Inflammatory macrophage treated with lipopolysaccharide for 1 hour (primary cell): Measurements from ENCODE around the gene HECTD3.

ENCODE experiments used
- DNase-seq, 2 donors: peaks; one replicate each; pipeline ENCODE4 v3.0.0-alpha.2; 2020 to 2022

The HECTD3 gene

DNA sequence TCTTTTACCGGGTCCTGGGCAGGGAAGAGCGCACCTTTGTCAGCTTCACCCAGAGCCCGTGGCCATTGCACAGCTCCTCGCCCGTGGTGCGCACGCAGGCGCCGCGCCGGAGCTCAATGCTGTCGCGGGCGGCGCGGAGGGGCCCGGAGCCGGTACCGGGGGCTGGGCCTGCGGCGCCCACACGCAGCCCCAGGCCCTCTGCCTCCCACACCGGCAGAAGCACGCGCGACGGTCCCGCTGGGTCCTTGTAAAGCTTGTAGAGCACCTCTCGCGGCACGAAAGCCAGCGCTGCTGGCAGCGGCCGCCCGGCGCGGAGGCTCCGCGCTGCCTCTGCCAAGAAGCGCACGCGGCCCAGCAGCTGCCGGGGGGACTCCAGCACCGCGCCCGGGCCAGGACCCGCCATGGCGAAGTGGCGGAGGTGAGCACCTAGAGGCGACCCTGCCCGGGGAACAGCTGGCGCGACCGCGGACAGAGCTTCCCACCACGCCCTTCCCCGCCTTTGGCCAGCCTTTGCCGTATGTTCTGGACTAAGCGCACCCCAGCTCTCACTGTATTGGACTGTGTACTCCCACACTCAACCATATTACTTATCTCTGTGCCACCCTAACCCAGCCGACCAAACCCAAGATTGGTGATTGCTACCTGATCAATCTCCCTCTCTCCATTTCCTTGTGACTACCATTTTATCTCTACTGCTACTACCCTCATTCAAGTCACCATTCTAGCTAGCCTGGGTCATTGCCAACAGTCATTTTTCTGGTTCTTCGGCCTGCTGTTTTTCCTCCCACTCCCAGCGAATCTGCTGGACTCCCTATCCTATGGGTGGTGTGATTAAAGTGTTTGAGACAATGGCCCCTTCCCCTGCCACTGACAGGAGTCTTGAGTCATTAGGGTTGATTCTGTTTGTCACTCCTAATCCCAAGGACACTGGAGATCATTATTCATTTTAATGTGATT is at the start of gene HECTD3:
TSS of gene HECTD3 (minus strand) at position 470 of the 957 bp plus-strand sequence. CDS start at position 403, 67 bp downstream.
- peak; percentile 72 to 77 for DNase-seq

DNA sequence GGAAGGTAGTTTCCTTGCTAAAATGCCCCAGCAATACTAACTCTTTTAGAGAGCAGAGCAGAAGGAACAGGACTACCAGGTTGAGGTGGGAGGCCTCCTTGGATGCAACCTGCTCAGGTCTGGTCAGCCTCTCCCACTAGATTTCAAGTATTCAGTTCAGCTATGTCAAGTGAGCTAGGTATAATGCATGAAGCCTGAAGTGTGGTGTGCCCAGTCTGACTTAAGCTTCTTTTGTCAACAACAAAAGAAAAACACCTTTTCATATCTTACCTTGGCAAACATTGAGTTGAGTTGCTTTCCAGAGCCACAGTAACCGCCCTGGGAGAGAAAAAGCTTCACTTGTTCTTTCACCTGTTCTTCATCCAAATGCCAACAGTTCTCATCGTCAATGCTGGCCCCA is 48.7 kb upstream of the HECTD3 start:
- no peak for DNase-seq

DNA sequence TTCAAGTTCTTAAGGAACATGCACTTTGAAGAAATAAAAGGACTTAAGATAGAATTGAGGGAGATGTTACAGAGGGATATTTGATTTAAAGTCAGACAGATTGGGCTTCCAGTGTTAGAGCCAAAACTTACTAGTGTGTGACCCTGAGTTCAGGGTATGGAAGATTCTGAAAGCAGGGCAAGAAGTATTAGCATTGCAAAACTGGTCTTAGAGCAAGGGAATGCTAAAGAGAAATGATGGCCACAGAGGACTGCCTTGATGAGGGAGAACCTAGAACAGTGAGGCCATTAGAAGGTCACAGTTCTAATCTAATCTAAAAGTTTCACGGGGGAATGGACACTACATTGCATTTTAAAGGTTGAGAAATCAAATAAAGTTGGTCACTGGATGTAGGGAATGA is 46.4 kb upstream of the HECTD3 start:
- no peak for DNase-seq

DNA sequence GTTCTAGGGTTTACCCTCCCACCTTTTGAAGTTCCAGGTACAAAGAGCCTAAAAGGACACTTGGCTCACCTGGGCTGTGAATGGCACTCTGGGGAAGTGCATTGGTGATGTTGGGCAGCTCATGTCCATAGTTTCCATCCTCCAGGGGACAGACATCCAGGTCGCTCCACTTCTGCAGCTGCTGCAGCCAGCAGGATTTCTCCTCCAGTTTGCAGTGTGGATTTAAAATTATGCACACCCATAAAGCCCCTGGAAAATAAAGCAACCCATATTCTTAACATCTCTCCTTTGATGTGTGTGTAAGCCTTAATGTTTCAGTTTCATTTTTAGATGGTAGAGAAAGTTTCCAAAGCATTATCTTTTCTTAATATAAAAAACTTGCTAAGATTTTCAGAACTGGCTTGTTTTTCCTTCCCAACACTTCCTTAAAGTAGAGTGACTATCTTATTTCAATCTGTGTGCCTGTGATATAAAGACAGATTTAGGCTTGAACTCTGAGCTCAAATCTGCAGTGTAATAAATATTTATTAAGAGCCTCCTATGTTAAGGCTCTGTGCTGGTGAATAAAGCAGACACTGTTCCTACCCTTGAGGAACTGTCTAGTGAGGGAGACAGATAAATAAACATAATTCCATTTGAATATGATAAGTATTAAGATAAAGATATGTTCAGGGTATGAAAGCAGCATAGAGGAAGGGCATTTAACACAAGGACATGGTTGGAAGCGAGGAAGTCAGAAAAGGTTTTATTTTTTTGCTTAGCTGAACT is 40.1 kb upstream of the HECTD3 start:
- DNase-seq, result no peak

DNA sequence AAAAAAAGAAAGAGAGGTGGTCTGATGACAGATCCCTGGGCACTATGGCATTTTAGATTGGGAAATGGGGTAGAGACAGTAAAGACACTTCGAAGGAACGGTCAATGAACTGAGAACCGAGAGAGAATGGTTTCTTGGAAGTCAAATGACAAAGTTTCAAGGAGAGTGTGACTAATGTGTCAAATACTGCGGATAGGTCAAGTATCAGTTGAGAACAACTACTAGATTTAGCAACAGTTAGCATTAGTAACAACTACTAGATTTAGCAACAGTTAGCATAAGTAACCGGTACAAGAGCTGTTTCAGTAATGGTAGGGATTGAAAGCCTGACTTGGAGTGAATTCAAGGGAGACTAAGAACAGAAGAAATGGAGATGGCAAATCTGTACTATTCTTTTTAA is 35.9 kb upstream of the HECTD3 start:
- DNase-seq, result peak; percentile 24 to 31

DNA sequence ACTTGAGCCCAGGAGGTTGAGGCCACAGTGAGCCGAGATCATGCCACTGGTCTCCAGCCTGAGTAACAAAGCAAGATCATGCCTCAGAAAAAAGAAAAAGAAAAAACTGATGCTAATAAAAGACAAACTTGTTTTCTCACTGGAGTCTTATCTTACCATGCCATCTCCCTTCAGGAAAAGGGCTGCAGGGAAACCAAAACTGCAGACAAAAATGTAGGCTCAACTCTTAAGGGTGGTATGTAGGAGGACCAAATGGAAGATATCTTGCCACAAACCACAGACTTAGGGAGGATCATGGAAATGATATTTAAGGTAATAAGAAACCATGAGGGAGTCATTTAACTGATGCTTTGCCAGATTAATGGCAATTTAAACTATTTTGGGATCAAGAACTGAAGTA is 33.8 kb upstream of the HECTD3 start:
- DNase-seq, result no peak

DNA sequence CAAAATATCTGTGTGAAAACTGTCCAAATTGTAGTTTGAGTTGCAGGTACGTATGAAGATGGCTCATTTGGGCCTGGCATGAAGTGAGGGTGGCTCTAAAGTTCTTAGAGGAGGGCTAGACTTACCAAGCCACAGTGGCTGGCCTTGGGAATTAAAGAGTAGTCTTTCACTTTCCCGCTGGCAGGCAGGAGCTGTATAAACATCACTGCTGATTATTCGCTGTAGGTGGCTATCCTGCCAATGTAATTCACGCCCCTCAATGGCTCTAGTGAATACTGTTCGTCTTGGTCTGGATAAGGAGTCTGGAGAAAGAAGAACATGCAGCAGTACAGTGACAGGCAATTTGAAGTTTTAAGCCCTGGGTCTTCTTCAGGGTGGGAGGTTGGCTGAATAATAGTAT is 32.0 kb upstream of the HECTD3 start:
- DNase-seq, result no peak

DNA sequence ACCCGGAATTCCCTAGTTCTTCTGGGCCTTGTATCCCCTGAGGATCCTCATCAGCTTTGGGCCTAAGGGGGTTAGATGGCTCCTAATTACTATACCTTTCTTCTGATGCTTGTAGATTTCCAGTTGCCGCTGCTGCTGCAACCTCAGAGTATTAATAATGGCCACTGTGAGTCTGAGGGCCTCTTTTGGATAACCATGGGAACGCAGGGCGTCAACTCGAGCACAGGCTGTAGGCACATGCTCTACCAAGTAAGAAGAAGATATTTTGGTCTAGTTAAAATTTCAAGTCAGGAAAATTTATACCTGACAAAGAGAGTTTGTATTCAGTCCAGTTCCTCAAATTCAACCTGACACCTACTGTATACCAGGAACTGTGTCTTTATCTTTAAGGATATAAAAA is 29.2 kb upstream of the HECTD3 start:
- no peak for DNase-seq

DNA sequence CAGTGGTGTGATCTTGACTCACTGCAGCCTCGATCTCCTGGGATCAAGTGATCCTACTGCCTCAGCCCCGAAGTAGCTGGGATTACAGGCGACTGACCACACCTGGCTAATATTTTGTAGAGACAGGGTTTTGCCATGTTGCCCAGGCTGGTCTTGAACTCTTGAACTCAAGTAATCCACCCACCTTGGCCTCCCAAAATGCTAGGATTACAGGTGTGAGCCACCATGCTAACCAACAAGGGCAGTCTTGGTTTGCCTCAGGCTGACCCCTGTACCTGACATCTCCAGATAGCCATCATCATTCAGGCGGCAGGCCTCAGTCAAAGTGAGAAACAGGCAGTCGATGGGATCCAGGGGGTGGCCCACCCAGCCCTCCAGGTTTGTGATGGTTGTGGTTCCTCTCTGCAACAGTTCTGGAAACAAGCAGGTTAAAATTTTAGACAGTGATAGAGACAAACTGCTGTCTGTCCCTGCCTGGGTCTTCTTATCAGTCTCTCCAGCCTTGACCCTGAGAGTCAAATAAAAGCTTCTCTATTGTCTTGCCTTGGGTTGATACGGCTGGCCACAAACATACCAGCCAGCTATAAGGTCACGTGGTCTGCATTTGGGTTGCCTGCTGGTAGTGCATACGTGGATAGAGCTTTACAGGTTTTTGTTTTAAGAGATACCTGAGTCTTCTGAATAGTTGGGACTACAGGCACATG is 27.7 kb upstream of the HECTD3 start:
- DNase-seq, result no peak

DNA sequence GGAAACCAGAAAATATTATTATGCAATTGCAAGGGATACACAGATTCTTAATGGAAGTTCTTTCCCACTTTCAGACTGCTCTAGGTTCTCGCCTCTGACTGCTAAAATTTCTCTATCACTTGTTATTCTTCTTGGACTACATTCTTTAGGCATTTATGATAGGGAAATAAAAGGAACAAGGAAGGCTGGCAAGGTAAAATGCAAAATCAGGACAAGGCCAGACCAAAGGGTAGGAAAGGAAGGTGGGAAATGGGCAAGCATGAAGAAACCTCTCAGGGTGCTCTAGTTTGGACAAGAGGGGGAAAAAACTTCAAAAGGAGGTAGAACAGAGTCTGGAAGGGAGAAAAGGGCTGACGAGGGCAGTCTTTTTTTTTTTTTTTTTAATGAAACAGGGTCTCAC is 27.1 kb upstream of the HECTD3 start:
- no peak for DNase-seq

DNA sequence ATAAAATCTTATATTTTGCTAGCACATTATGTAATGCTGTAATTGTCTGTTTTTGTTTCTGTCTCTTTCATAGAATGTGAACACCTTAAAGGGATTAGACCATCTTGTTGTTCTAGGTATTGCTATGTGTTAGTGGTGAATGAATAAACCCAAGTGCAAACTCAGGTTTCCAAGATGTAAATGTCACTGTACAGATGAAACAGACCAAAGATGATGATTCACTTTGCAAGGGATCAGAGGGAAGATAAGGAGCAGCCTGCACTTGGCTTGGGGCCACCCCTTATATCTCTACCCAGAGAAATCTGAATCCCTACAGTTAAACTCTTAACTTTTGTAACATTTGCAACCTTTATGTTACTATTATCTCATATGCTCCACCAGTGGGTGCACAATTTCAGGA is 26.3 kb upstream of the HECTD3 start:
- no peak for DNase-seq

DNA sequence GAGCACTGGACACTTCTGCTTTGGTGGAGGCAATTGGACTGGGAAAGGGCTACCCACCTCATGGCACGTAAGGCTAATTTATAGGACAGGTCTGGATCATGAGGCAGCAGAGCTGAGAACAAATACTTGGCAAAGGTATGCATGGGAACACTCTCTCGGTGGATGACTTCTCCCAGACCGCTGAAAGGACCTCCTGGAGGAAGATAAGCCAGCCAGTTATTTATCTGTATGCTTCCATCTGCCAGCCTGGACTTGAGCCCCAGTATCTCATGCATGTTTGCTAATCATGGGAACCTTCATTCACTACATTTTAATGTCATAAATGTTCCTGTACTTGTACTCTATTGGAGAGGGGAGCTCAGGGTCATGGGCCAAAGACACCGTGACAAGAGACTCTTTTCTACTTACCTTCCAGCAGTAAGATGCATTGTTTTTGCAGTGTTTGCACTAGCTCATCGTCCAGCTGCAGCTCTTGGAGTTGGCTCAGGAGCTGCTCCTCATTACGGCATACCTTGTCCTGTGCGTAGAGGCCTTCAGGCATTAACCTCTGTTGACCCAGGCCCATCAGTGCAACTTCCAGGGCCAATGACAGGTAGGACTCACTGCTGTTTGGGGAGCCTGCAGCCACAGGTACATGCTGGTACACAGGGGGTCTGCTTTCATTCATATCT is 24.6 kb upstream of the HECTD3 start:
- DNase-seq, result no peak

DNA sequence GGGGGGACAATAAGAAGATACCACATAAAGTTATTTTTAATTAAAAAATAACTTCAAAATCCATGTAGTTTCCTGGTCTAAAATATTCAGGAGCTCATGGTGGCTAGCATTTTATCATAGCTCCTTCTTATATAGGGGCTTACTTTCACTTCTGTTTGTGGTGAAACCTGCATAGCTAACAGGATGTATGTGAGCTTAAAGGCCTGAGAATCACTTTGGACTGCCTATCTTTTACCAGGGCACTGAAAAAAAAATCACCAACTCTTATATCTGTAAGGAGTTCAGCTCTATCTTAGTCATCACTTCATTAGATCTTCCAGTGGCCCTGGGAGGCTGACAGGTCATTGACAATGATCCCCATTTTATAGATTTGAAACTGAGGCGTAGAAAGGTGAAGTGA is 22.2 kb upstream of the HECTD3 start:
- DNase-seq, result no peak

DNA sequence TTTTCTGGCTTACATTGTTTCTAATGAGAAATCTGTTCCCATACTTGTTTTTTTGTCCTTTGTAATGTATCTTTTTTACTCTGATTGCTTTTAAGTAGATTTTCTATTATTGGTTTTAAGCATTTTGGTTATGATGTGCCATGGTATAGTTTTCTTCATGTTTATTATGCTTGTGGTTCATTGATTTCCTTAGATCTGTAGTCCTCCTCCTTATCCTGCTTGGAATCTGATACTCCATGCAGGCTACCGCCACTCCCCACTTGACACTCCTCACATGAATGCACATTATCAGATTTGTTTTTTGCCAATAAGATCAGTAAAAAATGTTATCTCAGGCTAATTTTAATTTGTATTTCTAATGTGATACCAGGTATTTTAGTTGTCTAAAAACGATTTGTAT is 21.7 kb upstream of the HECTD3 start:
- no peak for DNase-seq

DNA sequence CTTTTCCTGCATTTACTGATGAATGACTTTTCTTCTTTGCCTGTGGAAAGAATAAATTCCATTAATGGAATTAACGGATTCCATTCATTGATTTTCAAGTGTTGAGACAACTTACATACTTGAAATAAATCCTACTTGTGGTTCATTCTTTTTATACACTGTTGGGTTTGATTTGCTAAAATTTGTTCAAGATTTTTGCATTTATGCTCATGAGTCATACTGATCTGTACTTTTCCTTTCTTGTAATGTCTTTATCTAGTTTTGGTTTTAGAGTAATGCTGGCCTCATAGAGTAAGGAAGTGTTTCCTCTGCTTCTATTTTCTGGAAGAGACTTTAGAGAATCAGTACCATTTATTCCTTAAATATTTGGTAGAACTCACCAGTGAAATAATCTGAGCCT is 15.3 kb upstream of the HECTD3 start:
- DNase-seq, result no peak

DNA sequence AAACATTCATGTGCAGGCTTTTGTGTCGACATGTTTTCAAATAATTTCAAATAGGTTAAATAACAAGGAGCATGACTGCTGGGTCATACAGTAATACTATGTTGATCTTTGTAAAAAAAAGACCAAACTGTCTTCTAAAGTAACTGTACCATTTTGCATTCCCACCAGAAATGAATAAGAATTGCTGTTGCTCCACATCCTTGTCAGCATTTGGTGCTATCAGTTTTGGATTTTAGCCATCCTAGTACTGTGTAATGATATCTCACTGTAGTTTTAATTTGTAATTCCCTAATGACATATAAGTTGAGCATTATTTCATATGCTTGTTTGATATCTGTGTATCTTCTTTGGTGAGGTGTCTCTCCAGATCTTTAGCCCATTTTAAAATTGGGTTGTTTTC is 12.5 kb upstream of the HECTD3 start:
- no peak for DNase-seq

DNA sequence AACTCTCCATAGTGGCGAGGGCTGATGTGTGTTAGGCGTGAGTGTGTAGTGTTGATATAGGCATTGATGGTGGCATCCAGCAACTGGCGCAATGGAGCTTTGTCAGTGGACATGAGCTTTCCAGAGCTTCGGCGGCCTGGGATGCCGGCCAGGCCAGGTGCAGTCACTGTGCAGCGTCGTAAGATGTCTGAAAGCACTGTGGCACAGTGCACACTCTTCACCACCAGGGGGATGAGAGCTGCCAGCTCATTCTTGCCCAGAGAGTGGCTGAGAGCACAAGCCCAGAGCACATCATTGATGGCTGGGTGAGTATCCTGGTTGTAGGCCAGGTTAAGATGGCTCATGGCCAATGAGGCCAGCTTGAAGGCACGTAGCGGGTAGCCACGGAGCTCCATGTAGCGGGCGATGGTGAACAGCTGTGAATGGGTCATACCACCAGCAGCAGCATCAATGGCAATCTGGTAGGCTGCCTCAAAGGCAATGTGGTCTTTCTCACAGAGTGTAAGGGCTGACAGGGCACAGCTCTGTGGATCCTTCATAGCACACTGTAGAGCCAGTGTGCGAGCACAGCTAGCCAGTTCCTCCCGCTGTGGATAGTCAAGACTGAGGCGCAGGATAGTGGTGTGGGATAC is 7.6 kb upstream of the HECTD3 start:
- peak; percentile 40 to 58 for DNase-seq

DNA sequence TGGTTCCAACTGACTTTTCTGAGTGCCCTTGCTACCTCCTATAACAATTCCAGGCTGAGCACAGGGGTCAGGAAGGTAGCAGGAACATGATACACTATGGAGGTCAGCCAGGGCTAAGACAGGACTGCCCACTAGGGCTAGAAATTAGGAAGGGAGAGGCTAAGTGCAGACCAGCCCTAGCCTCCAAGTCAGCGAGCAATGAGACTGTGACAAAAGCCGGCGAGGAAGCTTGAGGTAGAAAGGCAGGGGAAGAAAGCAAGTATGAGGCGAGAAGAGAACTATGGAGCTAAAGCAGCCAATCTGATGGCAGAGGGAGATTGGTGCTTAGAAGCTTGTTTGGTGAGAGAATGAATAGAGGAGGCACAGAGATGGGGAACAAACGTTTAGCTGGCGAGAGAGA is 5.6 kb upstream of the HECTD3 start:
- no peak for DNase-seq

DNA sequence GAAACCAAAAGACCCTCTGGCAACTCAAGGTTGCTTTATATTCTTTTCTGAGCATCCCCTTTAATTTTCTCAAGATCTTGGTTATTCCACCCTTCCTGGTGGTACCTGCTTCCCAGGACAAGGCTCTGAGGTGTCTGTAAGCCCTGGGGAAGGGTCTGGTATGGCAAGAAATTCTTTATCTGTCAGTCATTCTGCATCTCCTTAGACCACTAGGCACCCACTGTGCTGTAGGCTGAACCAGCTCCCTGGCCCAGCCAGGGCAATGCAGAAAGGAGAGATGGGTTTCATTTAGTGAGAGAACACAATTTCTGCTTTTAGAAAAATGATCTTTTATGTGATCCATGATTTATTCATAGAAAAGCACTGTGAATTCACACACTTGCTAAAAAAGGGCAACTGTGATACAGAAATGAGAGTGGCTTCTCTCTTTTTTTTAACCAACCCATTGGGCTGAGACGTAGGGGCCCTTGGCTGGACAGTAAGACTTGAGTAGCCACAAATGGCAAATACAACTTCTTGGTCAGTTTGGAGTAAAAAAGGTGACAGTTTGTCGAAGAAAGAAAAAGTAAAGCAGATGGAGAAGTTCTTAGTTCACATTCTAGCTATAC is 5.1 kb upstream of the HECTD3 start:
- DNase-seq, result no peak

DNA sequence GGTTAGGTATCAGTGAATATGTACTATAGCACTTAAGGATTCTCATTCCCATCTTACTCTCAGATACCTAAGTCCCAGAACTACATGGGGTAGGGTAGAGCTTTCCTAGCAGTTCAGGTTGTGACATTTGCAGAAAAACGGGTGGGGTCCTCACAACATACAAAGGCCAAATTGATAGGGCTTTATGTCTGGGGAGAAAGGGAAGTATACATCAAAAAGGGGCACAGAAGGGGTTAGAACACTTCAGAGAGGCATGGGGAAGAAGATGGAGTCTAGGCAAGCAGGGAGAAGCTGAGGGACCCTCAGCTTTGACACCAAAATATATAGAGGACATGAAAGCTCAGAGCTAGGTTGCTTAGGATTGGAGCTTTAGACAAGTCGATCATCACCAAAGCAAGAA is 4.6 kb upstream of the HECTD3 start:
- no peak for DNase-seq

DNA sequence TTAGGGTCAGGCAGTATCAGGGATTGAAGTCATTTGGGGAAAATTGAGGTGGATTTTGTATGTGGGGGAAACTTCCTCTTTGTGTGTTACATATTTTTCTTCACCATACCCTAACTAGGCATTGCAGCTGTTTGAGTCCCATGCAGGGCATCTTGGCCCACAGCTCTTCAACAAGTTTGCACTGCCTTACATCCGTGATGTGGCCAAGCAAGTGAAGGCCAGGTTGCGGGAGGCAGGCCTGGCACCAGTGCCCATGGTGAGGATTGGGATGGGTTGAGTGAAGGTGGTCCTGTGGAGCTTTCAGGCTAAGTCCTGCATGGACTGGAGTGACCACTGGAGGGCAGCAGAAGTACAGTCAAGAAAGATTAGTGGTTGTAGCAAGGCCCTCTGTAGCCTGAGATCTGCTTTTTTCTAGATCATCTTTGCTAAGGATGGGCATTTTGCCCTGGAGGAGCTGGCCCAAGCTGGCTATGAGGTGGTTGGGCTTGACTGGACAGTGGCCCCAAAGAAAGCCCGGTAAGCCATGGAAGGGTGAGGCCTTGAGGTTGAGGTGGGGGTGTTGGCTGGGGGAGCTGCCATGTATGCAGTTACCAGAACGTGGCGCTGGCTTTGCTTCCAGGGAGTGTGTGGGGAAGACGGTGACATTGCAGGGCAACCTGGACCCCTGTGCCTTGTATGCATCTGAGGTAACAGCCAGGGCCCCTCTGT is 3.4 kb upstream of the HECTD3 start:
- DNase-seq, result peak; percentile 74 to 80
